ENCODE data around the gene GPR141.

DNA sequence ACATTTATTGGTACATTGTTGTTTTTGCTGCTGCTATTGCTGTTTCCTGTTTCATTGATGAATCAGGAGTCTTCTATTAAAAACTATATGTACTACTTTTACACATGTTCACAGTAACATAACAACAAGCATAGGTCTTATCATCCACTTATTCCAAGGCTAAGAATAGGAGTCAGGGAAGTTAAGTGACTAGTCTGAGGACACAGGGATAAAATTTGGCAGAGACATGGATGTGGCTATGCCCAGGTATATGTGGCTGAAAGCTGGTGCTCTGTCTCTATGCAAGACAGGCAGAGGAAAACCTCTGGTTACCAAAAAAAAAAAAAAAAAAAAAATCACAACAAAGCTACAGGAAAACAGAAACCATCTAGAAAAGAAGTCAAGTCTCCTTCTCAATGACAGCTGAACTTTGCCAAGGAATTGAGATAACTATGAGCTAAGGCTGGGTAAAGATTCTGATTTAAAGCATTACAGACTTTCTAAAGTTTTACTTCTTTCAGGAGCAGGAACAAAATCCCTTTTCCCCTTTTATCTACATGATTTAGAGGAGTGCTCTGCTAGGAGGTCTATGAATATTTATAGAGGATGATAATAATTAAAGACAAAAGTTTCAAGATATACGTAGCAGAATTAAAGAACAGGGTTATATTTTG lies 70.0 kb downstream of the GPR141 start:
- TF ChIP-seq EGR1 (IDR thresholded peaks at IDR 0.05) (no peak), EP300 (IDR thresholded peaks at IDR 0.05; ENCODE audit: borderline replicate concordance) (no peak)
